GM20431 (cell line): ENCODE data around the gene KIF9.
"Not testable (repeated sequence)": the region's sequence is repeated elsewhere in the genome, so short reads cannot be mapped to it uniquely, and the experiment has no call there.

Experiments
- in situ Hi-C: fragments of 300-500 bp; cut with MseI, MboI; formaldehyde crosslinking; loops from one replicate; pipeline ENCODE4 v1.15.0; 2020; ENCODE audit warnings: low sequenced_read_pairs; ENCODE audit not compliant: unreplicated experiment

The KIF9 gene

GRCh38 chr3:47259114-47259513 lies 23.5 kb downstream of the KIF9 start:
- in situ Hi-C loops, result no loop called here

- in situ Hi-C loops, result not testable (repeated sequence)
Measured at GRCh38 chr3:47256331-47256730, 26.3 kb downstream of the KIF9 start.

- in situ Hi-C loops, result no loop called here
Measured at GRCh38 chr3:47251689-47252088, 30.9 kb downstream of the KIF9 start.

GRCh38 chr3:47251085-47251484 lies 31.5 kb downstream of the KIF9 start:
- in situ Hi-C loops, result not testable (repeated sequence)

- in situ Hi-C loops, result no loop called here
Measured at GRCh38 chr3:47250309-47251060, 32.1 kb downstream of the KIF9 start.

- in situ Hi-C loops, result no loop called here
Measured at GRCh38 chr3:47247131-47248064, 35.2 kb downstream of the KIF9 start.

- in situ Hi-C loops, result no loop called here
Measured at GRCh38 chr3:47245271-47245670, 37.3 kb downstream of the KIF9 start.

GRCh38 chr3:47244531-47245100 lies 38.0 kb downstream of the KIF9 start:
- in situ Hi-C loops, result no loop called here

GRCh38 chr3:47243419-47244147 lies 39.0 kb downstream of the KIF9 start:
- in situ Hi-C loops, result no loop called here

- in situ Hi-C loops, result no loop called here
Measured at GRCh38 chr3:47239929-47240328, 42.7 kb downstream of the KIF9 start.

GRCh38 chr3:47238017-47238416 lies 44.6 kb downstream of the KIF9 start:
- in situ Hi-C loops, result no loop called here

GRCh38 chr3:47228088-47228487 lies 54.5 kb downstream of the KIF9 start:
- in situ Hi-C loops, result no loop called here

GRCh38 chr3:47227678-47228077 lies 54.9 kb downstream of the KIF9 start:
- in situ Hi-C loops, result no loop called here

GRCh38 chr3:47225310-47225906 lies 57.2 kb downstream of the KIF9 start:
- in situ Hi-C loops, result no loop called here

GRCh38 chr3:47223755-47224154 lies 58.8 kb downstream of the KIF9 start:
- in situ Hi-C loops, result no loop called here

GRCh38 chr3:47221798-47222197 lies 60.8 kb downstream of the KIF9 start:
- in situ Hi-C loops, result no loop called here

- in situ Hi-C loops, result no loop called here
Measured at GRCh38 chr3:47210863-47211405, 71.7 kb downstream of the KIF9 start.

GRCh38 chr3:47206022-47206421 lies 76.6 kb downstream of the KIF9 start:
- in situ Hi-C loops, result not testable (repeated sequence)

GRCh38 chr3:47204875-47205274 lies 77.7 kb downstream of the KIF9 start:
- in situ Hi-C loops, result no loop called here

GRCh38 chr3:47202542-47202941 lies 80.1 kb downstream of the KIF9 start:
- in situ Hi-C loops, result no loop called here
